ENCODE results near the gene HMGCR.
A peak's percentile ranks its signal among the peaks of the same experiment; 100 is the strongest.

HMGCR gene

GRCh38 chr5:75335952-75336614, 937 bp upstream of the HMGCR start:
- TF ChIP-seq CTCF (IDR thresholded peaks at IDR 0.05), result peak in 1 of 2 experiments; percentile 29
- Histone ChIP-seq H3K4me3 (peak overlapping the region; percentile 80 to 91), H3K36me3 (no peaks in the 10 kb centered on the region), H3K27ac (peak overlapping the region; percentile 87 to 88), H3K9me3 (no peaks in the 10 kb centered on the region), H3K4me1 (peaks cover 0 to 17% (median 6%) of the 10 kb centered on the region in 4 donors), H3K27me3 (no peaks in the 10 kb centered on the region)
- no peak for DNase-seq
- intact Hi-C loops (cut with DNase I; ENCODE audit: low total_unique reads), result loop anchor here (2.0 to 5.0 kb wide), 3 partner anchors 99 to 567 kb away; partner anchors contain the start of genes ANKRD31 and GCNT4

- no peaks in the 10 kb centered on the region for H3K27me3 ChIP-seq
- peak overlapping the region; percentile 80 to 91 for H3K4me3 ChIP-seq
- peak overlapping the region; percentile 87 to 88 for H3K27ac ChIP-seq
- H3K4me1 ChIP-seq, result peaks cover 0 to 17% (median 6%) of the 10 kb centered on the region in 4 donors
- H3K36me3 ChIP-seq, result no peaks in the 10 kb centered on the region
- H3K9me3 ChIP-seq, result no peaks in the 10 kb centered on the region
- DNase-seq, result peak; percentile 37 to 68
- intact Hi-C loops (cut with DNase I; ENCODE audit: low total_unique reads), result loop anchor here (2.0 to 5.0 kb wide), 3 partner anchors 100 to 569 kb away; partner anchors contain the start of genes ANKRD31 and GCNT4
- TF ChIP-seq CTCF (IDR thresholded peaks at IDR 0.05), result no peak
Observed at GRCh38 chr5:75337366-75338021, 474 bp downstream of the HMGCR start.

- no peaks in the 10 kb centered on the region for H3K36me3 ChIP-seq
- intact Hi-C loops (cut with DNase I; ENCODE audit: low total_unique reads), result loop anchor here (5.0 kb wide), 2 partner anchors 101 to 286 kb away; partner anchors contain the start of genes ANKRD31 and GCNT4
- H3K9me3 ChIP-seq, result no peaks in the 10 kb centered on the region
- no peak overlapping the region for H3K27ac ChIP-seq
- TF ChIP-seq CTCF (IDR thresholded peaks at IDR 0.05), result no peak
- peak overlapping the region in 1 of 2 donors; percentile 80 for H3K4me3 ChIP-seq
- no peaks in the 10 kb centered on the region for H3K27me3 ChIP-seq
- peaks cover 0 to 17% (median 6%) of the 10 kb centered on the region in 4 donors for H3K4me1 ChIP-seq
- DNase-seq, result no peak
Observed at GRCh38 chr5:75338408-75338807, 1.4 kb downstream of the HMGCR start.

GRCh38 chr5:75340714-75341478, 3.9 kb downstream of the HMGCR start:
- no peak for TF ChIP-seq CTCF (IDR thresholded peaks at IDR 0.05)
- intact Hi-C loops (cut with DNase I; ENCODE audit: low total_unique reads), result no loop called here
- no peak overlapping the region for H3K4me3 ChIP-seq
- no peaks in the 10 kb centered on the region for H3K9me3 ChIP-seq
- H3K27ac ChIP-seq, result no peak overlapping the region
- H3K27me3 ChIP-seq, result no peaks in the 10 kb centered on the region
- H3K36me3 ChIP-seq, result peaks cover 10 to 19% (median 12%) of the 10 kb centered on the region in 3 donors
- no peak for DNase-seq
- peaks cover 0 to 16% (median 6%) of the 10 kb centered on the region in 4 donors for H3K4me1 ChIP-seq

- Histone ChIP-seq H3K36me3 (peaks cover 20 to 22% (median 22%) of the 10 kb centered on the region in 3 donors), H3K9me3 (no peaks in the 10 kb centered on the region), H3K4me3 (no peak overlapping the region), H3K27ac (no peak overlapping the region), H3K27me3 (no peaks in the 10 kb centered on the region), H3K4me1 (peaks cover 0 to 12% (median 2%) of the 10 kb centered on the region in 4 donors)
- TF ChIP-seq CTCF (IDR thresholded peaks at IDR 0.05), result no peak
- no peak for DNase-seq
- intact Hi-C loops (cut with DNase I; ENCODE audit: low total_unique reads), result no loop called here
Observed at GRCh38 chr5:75341934-75342333, 4.9 kb downstream of the HMGCR start.

Measured in tibial artery (tissue), 4 donors.